CD4-positive, alpha-beta T cell treated with Interleukin-15 for 1 hour (primary cell): ENCODE results near the gene DUSP18.
"Not testable (repeated sequence)": the region's sequence is repeated elsewhere in the genome, so short reads cannot be mapped to it uniquely, and the experiment has no call there.

Experiments used
- DNase-seq: peaks from one replicate; pipeline ENCODE4 v3.0.0-alpha.2; 2020

Gene DUSP18

DNA sequence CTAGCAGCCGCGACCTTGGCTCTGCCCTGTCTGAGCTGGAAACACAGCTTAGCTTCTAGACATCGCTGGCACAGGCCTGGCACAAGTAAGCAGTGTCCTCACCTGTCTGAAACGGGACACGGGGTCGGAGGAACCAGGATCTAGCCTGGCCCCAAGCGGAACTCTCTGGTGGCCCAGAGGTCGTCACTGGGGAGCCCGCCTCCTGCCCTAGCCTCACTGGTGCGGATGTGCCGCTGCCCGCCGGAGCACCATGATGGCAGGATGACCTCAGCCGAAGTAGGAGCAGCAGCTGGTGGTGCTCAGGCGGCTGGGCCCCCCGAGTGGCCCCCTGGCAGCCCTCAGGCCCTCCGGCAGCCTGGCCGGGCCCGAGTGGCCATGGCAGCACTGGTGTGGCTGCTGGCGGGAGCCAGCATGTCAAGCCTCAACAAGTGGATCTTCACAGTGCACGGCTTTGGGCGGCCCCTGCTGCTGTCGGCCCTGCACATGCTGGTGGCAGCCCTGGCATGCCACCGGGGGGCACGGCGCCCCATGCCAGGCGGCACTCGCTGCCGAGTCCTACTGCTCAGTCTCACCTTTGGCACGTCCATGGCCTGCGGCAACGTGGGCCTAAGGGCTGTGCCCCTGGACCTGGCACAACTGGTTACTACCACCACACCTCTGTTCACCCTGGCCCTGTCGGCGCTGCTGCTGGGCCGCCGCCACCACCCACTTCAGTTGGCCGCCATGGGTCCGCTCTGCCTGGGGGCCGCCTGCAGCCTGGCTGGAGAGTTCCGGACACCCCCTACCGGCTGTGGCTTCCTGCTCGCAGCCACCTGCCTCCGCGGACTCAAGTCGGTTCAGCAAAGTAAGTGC, 31.2 kb downstream of the DUSP18 start:
- DNase-seq, result no peak

DNA sequence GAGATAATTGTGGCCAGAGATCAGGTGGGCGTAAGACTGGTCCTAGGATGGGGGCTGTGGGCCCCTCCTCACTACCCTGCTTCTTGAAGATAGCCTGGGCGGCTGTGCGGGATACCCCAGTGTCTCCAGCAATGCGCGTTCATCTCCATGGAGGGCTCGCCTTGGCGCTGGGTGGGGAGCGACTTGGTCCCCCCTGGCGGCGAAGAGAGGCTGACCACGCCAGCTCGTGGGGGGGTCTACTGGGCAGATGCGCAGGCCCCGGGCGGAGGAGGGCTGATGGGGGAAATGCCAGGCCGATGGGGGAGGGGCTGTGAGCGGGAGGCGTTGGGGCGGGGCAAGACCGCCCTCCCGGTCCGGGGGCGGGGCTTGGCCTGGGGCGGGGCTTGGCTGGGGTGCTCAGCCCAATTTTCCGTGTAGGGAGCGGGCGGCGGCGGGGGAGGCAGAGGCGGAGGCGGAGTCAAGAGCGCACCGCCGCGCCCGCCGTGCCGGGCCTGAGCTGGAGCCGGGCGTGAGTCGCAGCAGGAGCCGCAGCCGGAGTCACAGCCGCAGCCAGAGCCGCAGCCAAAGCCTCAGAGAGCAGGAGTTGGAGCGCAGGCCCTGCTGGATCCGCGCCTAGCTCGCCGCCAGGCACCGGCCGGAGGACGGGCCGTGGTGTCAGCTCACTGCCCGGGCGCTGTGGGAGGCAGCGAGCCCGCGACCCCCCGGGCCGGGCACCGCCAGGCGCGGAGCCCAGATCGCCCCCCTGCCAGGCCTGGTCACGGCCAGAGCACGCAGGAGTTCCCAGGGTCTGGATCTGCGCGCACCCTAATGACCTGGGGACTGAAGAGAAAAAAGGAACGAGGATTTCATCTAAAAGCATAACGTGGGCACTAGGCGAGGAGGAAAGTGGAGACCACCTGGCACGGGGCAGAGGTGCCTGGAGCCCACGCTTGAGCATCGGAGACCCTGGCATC, 32.1 kb downstream of the DUSP18 start, which contains the start of gene SLC35E4:
Gene SLC35E4, plus strand, starts transcription at position 509 of the 953 bp plus-strand sequence. CDS start 670 bp downstream, outside the sequence.
- peak; percentile 93 for DNase-seq

DNA sequence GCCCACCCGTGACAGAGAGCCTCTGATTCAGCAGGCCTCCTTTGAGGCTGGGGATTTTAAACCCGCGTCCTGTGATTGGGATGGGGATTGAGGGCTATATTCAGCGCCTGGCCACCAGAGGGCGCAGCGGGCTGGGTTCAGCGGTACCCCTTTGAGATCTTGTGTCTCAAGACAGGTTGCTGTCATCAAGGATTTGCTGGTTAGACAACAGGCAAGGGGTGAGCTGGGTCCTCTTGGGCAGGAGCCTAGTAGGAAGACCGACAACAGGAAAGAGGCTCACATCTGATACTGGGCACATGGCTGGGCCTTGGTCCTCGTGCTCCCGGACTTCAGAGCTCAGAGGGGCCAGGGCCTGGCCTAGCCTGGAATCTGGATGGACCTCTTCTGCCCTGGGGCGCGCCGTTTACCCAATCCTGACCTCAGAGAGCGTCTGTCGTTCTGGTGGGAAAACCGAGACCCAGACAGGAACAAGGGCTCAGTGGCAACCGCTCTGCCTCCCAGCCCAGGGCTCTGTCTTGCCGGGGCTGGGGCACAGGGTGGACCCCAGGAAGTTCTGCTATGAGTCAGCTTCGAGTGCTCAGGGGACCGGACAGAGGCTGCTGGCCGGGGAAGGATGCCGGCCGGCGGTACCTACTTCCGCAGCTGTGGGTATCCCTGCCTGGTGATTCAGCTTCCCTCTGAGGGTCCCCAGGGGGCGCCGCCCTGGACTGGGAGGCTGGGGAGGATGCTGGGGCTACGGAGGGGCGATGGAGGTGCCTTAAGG, 33.0 kb downstream of the DUSP18 start:
- DNase-seq, result peak; percentile 85

GRCh38 chr22:30631469-30631868, 36.2 kb downstream of the DUSP18 start:
- DNase-seq, result not testable (repeated sequence)

DNA sequence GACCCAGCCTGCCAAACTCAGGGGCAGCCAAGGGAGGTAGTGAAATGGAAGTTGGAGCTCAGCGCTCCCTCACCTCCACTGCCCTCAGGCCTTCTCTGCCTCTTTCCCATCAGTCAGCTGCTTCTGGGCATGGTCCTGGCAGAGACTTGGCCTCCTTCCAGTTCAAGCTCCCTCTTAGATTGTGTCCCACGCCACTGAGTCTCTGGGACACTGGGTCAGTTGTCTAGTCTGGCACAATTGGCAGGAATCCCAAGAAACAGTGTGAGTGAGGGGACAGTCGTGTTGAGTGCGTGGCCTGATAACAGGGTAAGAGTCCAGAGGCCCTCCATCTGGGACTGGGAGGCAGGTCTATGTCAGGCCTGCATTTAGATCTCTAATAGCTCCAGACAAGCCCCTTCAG, 39.2 kb downstream of the DUSP18 start:
- no peak for DNase-seq

DNA sequence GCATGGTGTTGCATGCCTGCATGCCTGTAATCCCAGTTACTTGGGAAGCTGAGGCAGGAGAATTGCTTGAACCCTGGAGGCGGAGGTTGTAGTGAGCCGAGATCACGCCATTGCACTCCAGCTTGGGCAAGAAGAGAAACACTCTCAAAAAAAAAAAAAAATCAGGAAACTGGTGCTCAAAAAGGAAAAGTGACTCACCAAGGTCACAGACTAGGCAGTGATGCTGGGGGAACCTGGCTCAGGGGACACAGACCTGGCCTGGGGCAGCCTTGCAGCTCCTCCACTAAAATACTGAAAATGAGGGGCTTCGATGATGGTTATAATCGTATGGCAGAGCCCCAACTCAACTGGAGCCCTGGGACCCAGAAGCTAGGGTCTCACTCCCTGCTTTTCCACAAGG, 40.2 kb downstream of the DUSP18 start:
- no peak for DNase-seq

- DNase-seq, result no peak
These were observed 41.3 kb downstream of the DUSP18 start for GRCh38 chr22:30626413-30626812.

DNA sequence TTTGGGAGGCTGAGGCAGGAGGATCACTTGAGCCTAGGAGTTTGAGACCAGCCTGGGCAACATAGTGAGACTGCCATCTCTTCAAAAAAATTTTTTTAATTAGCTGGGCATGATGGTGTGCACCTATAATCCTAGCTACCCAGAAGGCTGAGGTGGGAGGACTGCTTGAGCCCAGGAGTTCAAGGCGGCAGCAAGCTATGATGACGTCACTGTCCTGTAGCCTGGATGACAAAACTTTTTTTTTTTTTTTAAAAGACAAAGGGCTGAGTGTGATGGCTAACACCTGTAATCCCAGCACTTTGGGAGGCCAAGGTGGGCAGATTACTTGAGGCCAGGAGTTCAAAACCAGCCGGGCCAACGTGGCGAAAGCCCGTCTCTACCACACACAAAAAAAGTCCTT, 47.8 kb downstream of the DUSP18 start:
- DNase-seq, result not testable (repeated sequence)

DNA sequence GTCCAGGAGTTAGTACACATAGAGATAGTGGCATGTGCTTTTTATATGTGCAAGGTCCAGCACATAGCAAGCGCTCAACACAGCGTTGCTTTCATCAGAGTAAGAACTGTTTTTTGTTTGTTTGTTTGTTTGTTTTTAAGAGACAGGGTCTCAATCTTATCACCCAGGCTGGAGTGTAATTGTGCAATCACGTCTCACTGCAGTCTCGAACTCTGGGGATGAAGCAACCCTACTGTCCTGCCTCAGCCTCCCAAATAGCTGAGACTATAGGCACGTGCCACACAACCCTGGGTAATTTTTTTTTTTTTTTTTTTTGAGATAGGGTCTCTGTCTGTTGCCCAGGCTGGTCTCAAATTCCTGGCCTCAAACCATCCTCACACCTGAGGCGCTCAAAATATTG, 49.9 kb downstream of the DUSP18 start:
- DNase-seq, result no peak

DNA sequence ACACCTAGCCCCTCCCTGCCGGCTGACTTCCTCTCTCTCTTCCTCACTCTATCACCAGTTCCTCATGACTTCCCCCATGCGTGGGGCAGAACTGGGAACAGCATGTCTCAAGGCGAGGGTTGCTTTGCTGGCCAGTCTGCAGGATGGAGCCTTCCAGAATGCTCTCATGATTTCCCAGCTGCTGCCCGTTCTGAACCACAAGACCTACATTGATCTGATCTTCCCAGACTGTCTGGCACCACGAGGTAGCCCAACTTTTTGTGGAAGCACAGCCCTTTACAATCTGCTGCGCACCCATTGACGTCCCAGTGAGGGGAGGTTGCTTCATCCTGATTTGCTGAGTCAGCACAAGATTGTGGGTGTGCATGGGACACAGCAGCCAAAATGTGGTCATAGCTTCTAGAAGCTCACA, 52.1 kb downstream of the DUSP18 start:
- no peak for DNase-seq

GRCh38 chr22:30614879-30615278, 52.8 kb downstream of the DUSP18 start:
- DNase-seq, result no peak

GRCh38 chr22:30614268-30614667, 53.4 kb downstream of the DUSP18 start:
- no peak for DNase-seq

GRCh38 chr22:30612789-30613188, 54.9 kb downstream of the DUSP18 start:
- DNase-seq, result no peak
